Stimulated activated naive CD4-positive, alpha-beta T cell (primary cell): ENCODE measurements around the gene SEL1L.
"Not testable (repeated sequence)": the region's sequence is repeated elsewhere in the genome, so short reads cannot be mapped to it uniquely, and the experiment has no call there.

Source experiments
- DNase-seq, 6 experiments: peaks; one replicate each; lab custom pipeline; 2025; lab: John Stamatoyannopoulos, UW

SEL1L gene

DNA sequence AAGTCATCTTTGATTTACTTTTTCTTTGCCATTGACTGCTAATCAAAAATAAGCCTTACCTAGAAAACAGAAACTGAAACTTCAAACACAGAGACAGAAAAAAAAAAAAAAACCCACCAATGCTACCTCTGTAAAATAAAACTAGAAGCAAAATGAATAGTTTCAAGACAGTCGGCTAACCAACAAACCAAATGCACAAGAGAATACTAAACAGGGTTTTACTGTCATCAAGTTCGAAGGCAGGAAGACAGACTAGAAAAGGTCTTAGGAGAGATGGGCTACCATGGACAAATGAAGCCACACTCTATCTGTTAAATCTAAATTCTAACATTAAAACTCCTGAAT is 59.5 kb downstream of the SEL1L start:
- peak in 3 of 6 experiments; percentile 17 to 32 (median 26) for DNase-seq

GRCh38 chr14:81473456-81474147 is 60.1 kb downstream of the SEL1L start:
- DNase-seq, result no peak

DNA sequence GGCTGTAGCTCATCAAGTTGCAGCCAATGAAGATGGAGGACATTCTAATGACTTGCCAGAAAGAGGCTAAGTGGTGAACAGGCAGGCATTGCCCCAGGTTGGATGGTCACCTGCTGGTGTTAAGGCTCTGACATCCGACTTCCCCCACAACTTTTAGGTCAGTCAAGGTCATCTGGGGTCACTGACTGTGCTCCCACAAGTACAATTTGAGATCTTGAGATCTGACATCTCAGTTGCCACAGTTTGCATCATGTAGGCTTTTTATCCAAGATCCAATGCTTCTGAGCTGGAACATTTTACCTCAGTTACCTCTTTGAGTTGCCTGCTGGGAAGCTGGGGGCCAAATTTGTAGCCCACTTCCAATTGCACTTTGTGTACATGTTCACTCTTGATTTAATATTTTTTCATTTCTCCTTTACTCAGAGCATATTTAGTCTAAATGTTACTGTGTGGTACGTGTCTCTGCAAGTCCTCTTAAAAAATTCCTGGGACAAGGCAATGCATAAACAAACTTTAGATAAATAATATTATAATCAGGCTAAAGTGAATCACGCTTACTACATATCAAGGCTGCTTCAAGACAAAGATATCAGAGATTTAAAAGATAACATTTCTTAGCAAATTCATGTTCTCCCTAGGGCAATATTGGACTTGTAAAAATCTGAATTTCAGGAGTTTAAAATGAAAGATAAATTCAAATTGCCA is 61.4 kb downstream of the SEL1L start:
- no peak for DNase-seq

GRCh38 chr14:81471062-81471461 is 62.6 kb downstream of the SEL1L start:
- no peak for DNase-seq

- DNase-seq, result not testable (repeated sequence)
These were observed 63.2 kb downstream of the SEL1L start for GRCh38 chr14:81470557-81470826.

- DNase-seq, result no peak
These were observed 66.8 kb downstream of the SEL1L start for GRCh38 chr14:81466854-81467253.

DNA sequence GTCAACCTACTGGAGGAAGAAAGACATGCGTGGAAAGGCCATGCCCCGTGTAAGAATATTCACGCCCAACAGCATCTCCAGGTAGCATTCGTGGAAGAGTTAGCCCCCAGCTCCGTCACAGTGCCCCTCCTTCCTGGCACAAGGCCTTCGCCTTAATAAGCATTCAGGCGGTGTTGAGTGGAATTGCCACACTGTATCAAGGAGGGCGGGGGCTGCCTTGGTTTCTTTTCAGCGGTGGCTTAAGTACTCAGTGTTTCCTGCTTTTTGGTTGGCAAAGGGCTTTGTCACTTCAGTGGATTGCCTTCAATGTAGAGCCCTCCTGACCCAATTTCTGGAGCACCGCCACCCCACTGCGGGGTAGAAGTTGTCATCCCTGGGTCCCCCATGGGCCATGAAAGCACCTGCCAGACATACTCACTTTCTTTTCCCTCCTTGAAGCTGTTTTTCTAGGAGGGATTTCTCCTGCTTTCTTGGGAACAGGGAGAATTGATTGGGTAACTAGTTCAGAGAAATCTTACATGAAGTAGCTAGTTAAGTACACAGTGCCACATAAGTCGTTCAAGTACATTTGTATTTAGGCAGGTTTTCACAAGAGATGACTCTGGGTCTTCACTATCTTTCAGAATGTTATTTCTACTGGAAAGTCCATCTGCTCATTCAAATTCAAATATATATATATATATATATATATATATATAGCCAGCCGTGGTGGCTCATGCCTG is 68.0 kb downstream of the SEL1L start:
- no peak for DNase-seq

GRCh38 chr14:81465003-81465392 is 68.7 kb downstream of the SEL1L start:
- DNase-seq, result not testable (repeated sequence)

DNA sequence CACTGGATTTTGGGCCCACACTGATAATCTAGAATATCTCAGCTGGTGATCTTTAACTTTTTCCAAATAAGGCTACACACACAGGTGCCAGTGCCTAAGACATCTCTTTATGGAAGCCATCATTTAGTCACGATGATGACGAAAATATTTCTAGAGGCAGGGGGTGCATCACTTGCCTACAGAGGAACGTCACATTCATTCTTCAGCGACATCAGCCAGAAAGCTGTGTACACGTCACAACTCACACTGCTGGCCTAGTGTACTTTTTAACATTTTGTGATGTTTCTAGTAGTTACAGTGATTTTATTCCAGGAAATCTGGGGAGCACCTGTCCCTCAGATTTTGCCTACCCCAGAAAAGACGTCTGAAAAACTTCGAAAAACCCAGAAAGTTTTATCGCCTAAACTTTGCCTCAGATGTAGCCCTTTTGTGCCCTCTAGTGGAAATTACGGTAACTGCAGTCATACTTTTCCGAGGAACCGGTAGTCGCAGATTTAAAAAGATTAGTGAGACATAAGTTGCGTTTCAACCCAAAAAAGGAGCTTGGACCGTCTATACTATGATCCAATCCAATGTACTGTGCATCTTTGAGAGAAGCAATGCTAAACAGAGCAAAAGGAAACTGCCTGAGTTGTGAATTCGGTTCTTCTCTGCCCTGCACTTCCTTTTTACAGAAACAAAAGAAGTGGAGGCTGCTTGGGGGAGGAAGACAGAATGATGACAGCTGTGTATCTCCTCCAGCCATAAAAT is 69.2 kb downstream of the SEL1L start:
- peak; percentile 5 to 89 (median 46) for DNase-seq

DNA sequence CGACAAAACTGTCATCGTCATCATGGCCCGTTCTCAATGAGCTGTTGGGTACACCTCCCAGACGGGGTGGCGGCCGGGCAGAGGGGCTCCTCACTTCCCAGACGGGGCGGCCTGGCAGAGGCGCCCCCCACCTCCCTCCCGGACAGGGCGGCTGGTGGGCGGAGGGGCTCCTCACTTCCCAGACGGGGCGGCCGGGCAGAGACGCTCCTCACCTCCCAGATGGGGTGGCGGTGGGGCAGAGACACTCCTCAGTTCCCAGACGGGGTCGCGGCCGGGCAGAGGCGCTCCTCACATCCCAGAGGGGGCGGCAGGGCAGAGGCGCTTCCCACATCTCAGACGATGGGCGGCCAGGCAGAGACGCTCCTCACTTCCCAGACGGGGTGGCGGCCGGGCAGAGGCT is 71.3 kb downstream of the SEL1L start:
- DNase-seq, result not testable (repeated sequence)

GRCh38 chr14:81459912-81460311 is 73.7 kb downstream of the SEL1L start:
- DNase-seq, result no peak

- no peak for DNase-seq
These were observed 75.3 kb downstream of the SEL1L start for GRCh38 chr14:81458352-81458751.

DNA sequence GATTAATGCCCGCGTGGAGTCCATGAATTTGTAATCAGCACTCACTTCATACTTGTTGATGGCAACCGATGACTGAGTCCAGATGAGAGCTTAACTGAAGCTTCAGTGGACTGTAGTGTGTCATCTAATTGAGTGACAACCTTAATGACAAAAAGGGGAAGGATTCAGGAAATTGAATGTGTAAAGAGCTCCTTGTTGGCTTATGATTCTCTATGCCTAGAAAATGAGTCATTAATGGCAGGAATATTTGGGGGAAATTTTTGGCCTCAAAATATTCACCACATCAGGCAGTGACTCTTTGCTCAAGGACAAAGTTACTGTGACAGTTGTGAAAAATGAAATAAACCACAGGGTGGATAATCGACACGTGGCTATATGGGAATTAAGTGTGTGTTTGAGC is 78.3 kb downstream of the SEL1L start:
- DNase-seq, result no peak

GRCh38 chr14:81454572-81455218 is 79.0 kb downstream of the SEL1L start:
- DNase-seq, result no peak

DNA sequence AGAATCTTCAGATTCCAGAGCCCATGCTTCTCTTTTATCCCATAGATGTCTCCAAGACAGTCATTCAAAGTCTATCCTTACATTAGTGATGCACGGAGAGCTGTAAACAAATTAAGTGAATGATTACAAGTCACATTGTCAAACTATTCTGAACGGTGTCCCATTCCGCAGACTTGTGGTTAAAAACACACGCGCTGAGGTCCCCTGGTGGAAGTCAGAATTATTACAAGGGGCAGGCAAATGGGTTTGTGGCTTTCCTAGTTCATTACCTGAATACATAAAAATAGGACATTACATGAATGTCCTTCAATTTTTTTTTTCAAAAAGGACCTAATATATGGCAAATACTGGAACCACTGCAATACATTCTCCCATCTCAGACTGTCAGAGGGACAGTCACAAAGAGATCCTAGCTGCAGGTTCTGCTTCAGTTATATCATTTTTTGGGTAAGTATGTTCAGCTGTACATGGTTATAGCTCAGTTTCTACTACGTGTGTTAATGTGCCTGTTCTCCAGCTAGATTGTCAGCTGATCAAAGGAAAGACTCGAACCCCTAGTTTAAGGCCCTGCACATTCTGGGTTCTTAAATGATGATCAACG is 80.4 kb downstream of the SEL1L start:
- peak in 5 of 6 experiments; percentile 1 to 47 (median 12) for DNase-seq

GRCh38 chr14:81452341-81453133 is 81.1 kb downstream of the SEL1L start:
- DNase-seq, result no peak

DNA sequence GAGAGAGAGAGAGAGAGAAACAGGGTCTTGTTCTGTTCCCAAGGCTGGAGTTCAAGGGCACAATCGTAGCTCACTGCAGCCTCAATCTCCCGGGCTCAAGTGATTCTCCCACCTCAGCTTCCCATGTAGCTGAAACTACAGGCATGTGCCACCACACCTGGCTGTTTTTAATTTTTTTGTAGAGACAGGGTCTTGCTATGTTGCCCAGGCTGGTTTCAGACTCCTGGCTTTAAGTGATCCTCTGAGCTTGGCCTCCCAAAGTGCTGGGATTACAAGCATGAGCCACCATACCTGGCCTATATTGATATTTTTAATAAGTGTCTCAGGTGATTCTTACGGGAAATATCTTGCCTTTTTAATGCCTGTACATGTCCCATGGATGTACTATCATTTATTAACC is 82.7 kb downstream of the SEL1L start:
- no peak for DNase-seq

GRCh38 chr14:81450100-81450531 is 83.5 kb downstream of the SEL1L start:
- no peak for DNase-seq

DNA sequence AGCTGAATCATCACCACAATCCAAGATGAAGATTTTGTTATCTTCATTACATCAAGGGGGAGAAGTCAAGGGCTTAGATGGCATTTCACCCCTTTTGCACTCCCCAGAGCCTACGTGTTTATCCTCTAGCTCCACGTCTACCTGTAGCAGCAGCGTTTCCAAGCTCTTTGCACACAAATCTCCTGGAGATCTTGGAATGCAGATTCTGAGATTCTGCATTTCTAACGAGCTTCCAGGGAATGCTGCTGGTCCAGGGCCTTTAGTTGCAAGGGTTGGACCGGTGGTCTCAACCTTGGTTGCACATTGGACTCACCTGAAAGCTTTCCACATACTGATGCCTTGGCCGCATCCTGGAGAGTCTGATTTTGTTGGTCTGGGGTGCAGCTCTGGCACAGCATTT is 84.1 kb downstream of the SEL1L start:
- no peak for DNase-seq

- no peak for DNase-seq
These were observed 84.5 kb downstream of the SEL1L start for GRCh38 chr14:81449114-81449513.
